Endothelial cell of umbilical vein (primary cell): ENCODE data around the gene PNCK.

Experiments used
- CTCF ChIP-seq, 2 donors: IDR thresholded peaks; 1 replicate in 1 of 2; 2 replicates in 1 of 2; pipeline ENCODE4 v1.5.1; 2011; ENCODE audit warnings: low read length in 2 of 2, mild to moderate bottlenecking in 2 of 2, moderate library complexity in 2 of 2, control low read depth in 1 of 2, inconsistent platforms in 1 of 2, low read depth in 1 of 2; ENCODE audit not compliant: insufficient read depth in 1 of 2; ENCODE audit errors: extremely low read depth in 1 of 2
- EZH2 ChIP-seq: IDR thresholded peaks from 2 replicates; pipeline ENCODE4 v1.6.1; 2012; ENCODE audit warnings: borderline replicate concordance, low read depth, mild to moderate bottlenecking, moderate library complexity, low read length, inconsistent platforms; ENCODE audit not compliant: severe bottlenecking
- MYC ChIP-seq: IDR thresholded peaks from one replicate; pipeline ENCODE4 v1.6.1; 2011; ENCODE audit warnings: mild to moderate bottlenecking, low read depth, low read length
- POLR2AphosphoS5 ChIP-seq: IDR thresholded peaks from 2 replicates; pipeline ENCODE4 v1.6.1; 2012; ENCODE audit warnings: low read depth, mild to moderate bottlenecking, control low read depth, low read length, moderate library complexity; ENCODE audit not compliant: insufficient read depth

- TF ChIP-seq MYC (no peak), CTCF (IDR thresholded peaks at IDR 0.05; ENCODE audit: extremely low read depth in 1 of 2, insufficient read depth in 1 of 2, low read depth in 1 of 2, low read length in 2 of 2) (no peak), POLR2AphosphoS5 (no peak), EZH2 (no peak)
Observed at GRCh38 chrX:153634832-153635231, 38.8 kb downstream of the PNCK start.
